Fibroblast of lung (primary cell): ENCODE data around the gene PIN4.

Experiments used
- EZH2 ChIP-seq: IDR thresholded peaks from 2 replicates; pipeline ENCODE4 v1.5.1; 2012; ENCODE audit warnings: low read length, control low read depth, mild to moderate bottlenecking; ENCODE audit errors: missing control alignments
- TF ChIP-seq, protein P1 (sequence below), 2 donors: IDR thresholded peaks in 1 of 2; conservative IDR thresholded peaks in 1 of 2; 1 replicate in 1 of 2; 2 replicates in 1 of 2; pipeline ENCODE4 v1.5.1; 2011 to 2012; ENCODE audit warnings: low read length in 2 of 2, control low read depth in 1 of 2, inconsistent platforms in 1 of 2, low read depth in 1 of 2, mild to moderate bottlenecking in 1 of 2

DNA sequence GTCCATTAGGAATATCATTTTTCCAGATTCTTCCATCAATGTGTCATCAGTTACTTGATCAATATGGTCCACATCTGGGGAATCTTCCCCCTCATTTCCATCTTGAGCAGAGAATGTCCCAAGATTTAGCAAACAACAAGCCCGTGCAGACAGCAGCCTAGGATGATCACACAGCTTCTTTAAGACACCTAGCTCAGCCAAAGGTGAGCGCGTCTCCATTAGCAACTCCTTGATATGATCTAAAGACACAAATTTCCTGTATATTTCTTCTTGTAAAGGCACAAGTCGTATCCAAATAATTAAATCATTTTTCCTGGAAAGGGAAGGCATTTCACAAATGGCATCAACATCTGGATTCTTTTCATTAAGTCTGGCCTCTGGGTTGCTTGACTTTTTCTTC, 25.8 kb downstream of the PIN4 start:
- TF ChIP-seq, protein P1, sequence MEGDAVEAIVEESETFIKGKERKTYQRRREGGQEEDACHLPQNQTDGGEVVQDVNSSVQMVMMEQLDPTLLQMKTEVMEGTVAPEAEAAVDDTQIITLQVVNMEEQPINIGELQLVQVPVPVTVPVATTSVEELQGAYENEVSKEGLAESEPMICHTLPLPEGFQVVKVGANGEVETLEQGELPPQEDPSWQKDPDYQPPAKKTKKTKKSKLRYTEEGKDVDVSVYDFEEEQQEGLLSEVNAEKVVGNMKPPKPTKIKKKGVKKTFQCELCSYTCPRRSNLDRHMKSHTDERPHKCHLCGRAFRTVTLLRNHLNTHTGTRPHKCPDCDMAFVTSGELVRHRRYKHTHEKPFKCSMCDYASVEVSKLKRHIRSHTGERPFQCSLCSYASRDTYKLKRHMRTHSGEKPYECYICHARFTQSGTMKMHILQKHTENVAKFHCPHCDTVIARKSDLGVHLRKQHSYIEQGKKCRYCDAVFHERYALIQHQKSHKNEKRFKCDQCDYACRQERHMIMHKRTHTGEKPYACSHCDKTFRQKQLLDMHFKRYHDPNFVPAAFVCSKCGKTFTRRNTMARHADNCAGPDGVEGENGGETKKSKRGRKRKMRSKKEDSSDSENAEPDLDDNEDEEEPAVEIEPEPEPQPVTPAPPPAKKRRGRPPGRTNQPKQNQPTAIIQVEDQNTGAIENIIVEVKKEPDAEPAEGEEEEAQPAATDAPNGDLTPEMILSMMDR (conservative IDR thresholded peaks at IDR 0.05 in 1 of 2, IDR thresholded peaks at IDR 0.05 in 1 of 2; ENCODE audit: low read depth in 1 of 2, low read length in 2 of 2), result no peak
- no peak for TF ChIP-seq EZH2
